ENCODE measurements around the gene CPLANE2.

The CPLANE2 gene

GRCh38 chr1:16204216-16204615 is 32.8 kb downstream of the CPLANE2 start:
- no peak for DNase-seq (ENCODE audit: low read depth)
- no peak overlapping the region for H3K4me3 ChIP-seq (ENCODE audit: low read depth, low read length)
- TF ChIP-seq, protein P1, sequence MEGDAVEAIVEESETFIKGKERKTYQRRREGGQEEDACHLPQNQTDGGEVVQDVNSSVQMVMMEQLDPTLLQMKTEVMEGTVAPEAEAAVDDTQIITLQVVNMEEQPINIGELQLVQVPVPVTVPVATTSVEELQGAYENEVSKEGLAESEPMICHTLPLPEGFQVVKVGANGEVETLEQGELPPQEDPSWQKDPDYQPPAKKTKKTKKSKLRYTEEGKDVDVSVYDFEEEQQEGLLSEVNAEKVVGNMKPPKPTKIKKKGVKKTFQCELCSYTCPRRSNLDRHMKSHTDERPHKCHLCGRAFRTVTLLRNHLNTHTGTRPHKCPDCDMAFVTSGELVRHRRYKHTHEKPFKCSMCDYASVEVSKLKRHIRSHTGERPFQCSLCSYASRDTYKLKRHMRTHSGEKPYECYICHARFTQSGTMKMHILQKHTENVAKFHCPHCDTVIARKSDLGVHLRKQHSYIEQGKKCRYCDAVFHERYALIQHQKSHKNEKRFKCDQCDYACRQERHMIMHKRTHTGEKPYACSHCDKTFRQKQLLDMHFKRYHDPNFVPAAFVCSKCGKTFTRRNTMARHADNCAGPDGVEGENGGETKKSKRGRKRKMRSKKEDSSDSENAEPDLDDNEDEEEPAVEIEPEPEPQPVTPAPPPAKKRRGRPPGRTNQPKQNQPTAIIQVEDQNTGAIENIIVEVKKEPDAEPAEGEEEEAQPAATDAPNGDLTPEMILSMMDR (IDR thresholded peaks at IDR 0.05; ENCODE audit: low read depth, low read length, missing control alignments): no peak

DNA sequence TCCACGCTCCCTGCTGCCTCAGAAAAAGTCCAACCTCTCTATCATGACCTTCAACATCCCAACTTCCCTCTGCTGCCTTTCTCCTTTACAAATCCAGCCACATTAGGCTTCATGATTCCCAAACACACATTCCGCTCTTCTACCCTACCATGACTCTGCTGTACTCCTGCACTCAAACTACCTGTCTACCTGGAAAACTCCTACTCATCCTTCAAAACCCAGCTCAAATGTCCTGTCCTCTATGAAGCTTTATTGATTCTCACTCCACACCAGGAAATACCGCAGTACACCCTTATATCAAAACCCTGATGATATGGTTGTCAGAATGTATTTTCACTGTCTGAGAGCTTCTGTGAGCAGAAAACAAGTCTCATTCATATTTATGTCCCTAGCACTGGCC is 33.4 kb downstream of the CPLANE2 start:
- TF ChIP-seq, protein P1 (IDR thresholded peaks at IDR 0.05; ENCODE audit: low read depth, low read length, missing control alignments): no peak
- no peak for DNase-seq (ENCODE audit: low read depth)

GRCh38 chr1:16202281-16203210 is 34.4 kb downstream of the CPLANE2 start:
- DNase-seq (ENCODE audit: low read depth): no peak
- H3K4me3 ChIP-seq (ENCODE audit: low read depth, low read length): no peak overlapping the region
- TF ChIP-seq, protein P1 (IDR thresholded peaks at IDR 0.05; ENCODE audit: low read depth, low read length, missing control alignments): no peak

More for the DNA sequence above, 33.4 kb downstream of the CPLANE2 start:
- no peak overlapping the region for H3K4me3 ChIP-seq (ENCODE audit: low read depth, low read length)

DNA sequence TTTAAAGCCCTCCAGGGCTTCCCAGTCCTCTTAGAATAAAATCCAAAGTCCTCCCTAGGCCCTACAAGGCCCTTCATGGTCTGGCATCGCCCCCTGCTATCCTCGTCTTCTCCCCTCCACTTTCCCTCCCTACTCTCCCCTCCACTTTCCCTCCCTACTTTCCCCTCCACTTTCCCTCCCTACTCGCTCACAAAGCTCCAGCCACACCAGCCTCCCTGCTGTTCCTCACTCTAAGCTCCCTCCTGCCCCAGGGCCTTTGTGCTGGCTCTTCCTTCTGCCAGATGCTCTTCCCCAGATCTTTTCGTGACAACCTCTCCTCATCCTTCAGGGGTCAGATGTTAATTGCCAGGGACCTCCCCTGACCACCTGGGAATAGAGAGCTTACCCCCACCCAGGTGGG is 37.3 kb downstream of the CPLANE2 start:
- no peak overlapping the region for H3K4me3 ChIP-seq (ENCODE audit: low read depth, low read length)
- DNase-seq (ENCODE audit: low read depth): no peak
- TF ChIP-seq, protein P1 (IDR thresholded peaks at IDR 0.05; ENCODE audit: low read depth, low read length, missing control alignments): no peak

DNA sequence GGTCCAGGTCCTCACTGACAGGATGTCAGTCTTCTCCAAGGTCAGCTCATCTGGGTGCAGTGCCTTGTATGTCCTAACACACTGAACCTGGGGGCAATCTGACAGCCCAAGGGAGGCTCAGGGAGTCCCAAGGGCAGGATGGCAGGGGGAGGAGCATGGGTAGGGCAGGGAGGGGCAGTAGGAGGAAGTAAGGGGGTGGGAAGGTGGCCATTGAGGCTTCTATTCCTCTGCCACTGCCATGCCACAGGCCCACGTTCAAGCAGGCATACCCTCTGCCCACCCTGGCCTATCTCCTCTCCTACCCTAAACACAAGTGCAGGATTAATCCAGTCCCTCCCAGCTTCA is 37.9 kb downstream of the CPLANE2 start:
- no peak overlapping the region for H3K4me3 ChIP-seq (ENCODE audit: low read depth, low read length)
- no peak for DNase-seq (ENCODE audit: low read depth)
- TF ChIP-seq, protein P1 (IDR thresholded peaks at IDR 0.05; ENCODE audit: low read depth, low read length, missing control alignments): no peak

GRCh38 chr1:16198444-16199156 is 38.4 kb downstream of the CPLANE2 start:
- TF ChIP-seq, protein P1 (IDR thresholded peaks at IDR 0.05; ENCODE audit: low read depth, low read length, missing control alignments): no peak
- no peak overlapping the region for H3K4me3 ChIP-seq (ENCODE audit: low read depth, low read length)
- DNase-seq (ENCODE audit: low read depth): no peak

All from GM12864 (cell line).